Measurements from ENCODE around the gene STK4.

The STK4 gene

DNA sequence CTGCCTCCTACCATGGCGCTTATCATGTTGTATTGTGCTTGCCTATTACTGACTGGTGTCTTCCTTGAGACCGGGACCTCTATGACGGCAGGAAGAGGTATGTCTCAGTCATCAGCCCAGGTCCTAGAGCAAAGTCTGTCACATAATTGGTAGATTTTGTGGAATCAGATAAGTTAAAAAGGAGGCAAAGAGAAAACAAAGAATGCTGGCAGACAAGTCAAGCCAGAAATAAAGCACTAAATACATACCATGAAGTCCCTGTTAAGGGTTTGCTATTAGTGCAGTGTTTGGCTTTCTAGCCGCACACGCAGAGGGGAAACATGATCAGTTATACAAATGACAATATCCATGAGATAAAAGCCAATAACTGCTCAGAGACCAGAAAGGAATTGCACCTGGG, 12.1 kb upstream of the STK4 start:
- DNase-seq = no peak

DNA sequence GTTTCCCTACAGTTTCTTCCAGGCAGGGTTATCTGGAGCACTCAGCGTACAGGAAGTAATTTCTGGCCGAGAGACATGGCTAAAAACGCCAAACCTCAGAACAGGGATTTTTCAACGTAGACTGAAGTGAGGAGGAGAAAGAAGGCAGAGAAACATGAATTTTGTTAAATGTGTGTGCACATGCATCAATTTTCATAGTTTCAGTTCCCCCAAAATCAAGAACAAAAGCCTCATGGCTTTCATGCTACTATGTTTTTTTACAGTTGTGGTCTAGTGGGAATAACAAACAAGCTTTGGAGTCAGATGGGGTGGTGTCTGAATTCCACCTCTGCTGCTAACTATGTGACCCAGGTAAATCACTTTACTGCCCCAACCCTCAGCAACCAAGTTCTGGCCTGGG, 11.0 kb upstream of the STK4 start:
- DNase-seq = no peak

DNA sequence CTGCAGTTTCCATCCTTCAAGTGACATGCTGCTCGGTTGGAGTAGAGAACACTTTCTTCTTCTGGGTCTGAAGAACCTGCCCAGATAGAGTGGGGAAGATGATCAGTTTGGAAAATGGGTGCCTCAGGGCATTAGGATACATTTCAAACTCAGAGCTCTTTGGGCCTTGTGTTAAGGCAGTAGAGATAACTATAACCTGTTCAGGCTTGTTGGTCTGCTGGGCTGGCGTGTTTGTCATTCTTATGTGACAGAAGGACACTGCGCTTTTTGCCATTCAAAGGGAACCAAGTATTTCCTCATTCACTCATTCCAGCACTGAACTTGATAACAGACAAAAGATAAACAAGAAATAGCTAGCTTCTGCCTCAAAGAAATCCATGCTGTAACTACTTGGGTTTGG, 9.9 kb upstream of the STK4 start:
- no peak for DNase-seq

DNA sequence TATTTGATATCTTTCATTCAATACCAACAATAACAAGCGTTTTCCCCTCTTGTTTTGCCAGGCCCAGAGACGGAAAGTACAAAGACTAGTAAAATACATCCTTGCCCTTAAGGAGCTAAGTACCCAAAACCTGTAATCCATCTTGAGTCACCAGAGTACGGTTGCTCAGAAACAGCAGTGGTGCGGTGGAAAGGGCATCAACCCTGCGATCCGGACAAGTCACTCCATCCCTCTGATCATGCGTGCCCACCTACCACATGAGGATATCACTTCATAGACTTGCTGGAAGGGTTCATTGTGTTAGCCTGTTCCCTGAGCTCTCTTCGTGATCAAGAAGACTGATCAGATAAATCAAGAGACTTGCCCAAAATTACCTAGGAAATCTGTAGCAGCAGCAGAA, 8.0 kb upstream of the STK4 start:
- DNase-seq = no peak

DNA sequence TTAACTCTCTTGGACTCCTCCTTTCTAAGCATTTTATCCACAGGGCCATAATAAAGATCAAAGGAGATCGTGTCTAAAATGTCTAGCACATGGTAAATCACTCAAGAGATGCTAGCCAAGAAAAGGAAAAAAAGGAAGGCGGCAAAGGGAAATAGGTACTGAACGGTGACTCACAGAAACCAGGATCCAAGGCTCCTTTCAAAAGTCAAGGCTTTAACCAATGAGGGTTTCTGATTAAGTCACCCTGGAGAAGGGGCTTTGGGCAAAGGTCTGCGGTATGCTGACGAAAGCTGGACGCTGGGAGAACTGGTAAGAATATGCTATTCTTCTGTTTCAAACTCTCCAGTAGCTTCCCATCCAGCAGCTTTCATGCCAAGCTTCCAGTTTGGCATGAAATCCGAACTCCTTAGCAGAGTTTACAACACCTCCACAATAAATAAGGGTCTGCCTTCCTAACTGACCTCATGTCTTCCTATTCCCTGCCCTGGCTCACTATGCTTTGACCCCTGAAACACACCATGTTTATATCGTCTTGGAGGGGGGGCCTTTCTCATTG, 7.2 kb upstream of the STK4 start:
- peak in 1 of 56 donors; percentile 5 for DNase-seq

DNA sequence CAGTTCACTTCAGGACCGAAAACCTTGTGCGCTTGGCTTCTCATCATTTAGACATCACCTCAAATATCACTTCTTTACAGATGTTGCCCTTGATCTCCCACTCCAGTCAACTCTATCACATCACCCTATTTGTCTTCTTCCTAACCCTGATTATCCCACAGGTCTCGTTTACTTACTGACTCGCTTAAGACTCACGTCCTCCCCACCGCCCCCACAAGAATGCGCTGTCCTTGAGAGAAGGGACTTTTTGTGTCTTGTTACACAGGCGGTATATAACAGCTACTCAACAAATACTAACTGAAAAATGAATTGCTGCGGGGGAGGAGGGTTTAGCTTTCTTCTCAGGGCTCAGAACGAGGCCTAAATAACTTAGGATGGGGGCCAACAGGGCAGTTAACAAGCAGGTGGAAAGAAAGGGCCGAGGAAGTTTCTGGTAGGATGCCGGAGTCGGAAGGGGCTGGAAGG, 6.6 kb upstream of the STK4 start:
- peak in 8 of 56 donors; percentile 5 to 45 (median 22) for DNase-seq

DNA sequence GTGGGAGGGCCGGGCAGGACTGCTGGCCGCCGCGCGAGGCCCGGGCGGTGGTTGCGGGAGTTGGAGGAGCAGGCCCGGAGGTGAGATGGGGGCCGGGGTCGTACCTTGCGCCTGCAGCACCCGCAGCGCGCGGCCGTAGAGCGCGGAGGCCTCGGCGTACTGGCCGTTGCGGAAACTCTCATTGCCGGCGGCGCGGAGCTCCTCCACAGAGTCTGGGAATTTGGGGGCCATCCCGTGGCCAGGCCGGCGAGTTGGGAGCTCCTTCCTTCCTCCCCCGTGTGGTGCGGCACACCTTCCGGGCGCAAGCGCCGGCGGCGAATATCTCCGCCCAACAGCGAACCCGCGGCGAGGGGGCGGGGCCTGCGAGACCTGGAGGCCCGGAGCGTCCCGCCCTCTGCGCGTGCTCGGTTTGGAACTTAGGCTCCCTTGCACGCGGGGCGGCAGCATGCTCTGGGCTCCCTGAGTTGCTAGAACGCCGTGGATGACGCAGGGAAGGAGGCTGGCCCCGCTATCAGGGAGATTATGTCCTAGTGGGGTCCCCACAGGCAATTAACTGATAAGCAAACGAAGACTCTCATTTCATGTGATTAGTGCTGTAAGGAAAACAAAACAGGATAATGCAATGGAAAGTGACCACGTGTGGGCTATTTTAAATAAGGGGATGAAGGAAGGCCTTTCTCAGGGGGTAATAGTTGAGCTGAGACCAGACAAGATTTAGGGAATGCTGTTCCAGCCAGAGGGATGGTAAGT, 6.0 kb upstream of the STK4 start, which contains the start of gene TOMM34:
TSS of gene TOMM34 (minus strand) at position 295 of the 750 bp plus-strand sequence. CDS start at position 231, 64 bp downstream.
- peak; percentile 35 to 95 (median 82) for DNase-seq

DNA sequence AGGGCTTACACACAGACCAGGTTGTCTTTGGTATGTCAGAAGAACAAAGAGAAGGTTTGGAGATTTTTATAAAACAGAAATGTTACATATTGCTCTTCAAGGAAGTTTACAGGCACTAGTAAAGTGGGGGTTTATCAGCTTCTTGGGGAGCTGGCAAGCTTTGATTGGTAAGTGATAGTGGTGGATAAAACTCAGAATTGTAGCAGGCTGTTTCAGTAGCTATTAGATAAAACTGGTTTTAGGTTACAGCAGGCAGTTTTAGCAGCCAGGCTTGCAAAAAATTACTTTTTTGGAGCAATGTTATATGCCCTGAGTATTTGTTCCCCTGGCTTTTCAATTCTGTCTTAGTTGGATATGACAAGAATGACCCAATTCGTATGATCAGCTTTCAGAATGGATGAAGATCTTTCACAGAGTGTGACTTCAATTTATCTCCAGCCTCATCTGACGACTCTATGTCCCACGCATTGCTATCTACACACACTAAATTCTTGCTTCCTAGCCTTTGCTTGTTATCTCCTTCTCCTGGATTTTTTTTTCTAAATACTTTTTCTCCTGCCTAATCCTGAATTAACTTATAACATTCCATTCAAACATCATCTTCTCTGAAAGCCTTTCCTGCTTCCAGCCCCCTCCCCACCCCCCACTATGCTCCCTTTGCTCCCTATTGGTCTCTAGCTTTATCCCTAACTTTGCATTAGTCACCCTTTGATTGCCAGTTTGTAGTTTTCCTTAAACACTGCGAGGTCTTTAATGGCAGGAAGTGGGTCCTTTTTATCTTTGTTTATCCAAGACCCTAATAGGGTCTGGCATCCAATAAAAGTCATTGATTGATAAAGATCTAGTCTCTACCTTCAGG, 5.1 kb upstream of the STK4 start:
- DNase-seq = no peak

DNA sequence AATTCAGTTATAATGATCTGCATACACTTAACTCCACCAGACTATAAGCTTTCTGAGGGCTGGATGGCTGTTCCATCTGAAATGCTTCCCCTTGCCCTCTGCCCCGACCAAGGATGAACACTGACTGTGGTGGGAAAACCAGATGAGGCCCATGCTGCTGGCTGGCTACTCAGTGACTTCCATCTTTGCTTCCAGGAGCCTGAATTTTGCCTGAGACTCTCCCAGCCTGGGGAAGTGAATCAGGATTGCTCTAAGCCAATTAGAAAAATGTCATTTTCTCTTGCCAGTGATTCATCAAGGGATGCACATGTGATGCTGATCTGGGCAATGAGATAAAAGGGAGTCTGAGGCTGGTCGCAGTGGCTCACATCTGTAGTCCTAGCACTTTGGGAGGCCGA, 4.4 kb upstream of the STK4 start:
- no peak for DNase-seq

DNA sequence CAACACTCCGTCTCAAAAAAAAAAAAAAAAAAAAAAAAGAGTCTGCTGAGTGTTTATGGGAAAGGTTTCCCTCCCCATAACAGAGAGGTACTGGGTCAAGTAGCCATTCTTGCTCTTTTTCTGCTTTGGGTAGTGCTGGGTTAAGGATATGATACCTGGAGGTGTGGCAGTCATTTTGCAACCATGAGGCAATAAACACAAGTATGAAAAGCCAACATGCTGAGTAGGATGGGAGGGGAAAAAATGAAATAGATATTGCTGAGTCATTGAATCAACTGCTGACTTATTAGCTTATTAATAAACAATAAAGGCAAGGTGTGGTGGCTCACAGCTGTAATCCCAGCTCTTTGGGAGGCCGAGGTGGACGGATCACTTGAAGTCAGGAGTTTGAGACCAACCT, 3.8 kb upstream of the STK4 start:
- no peak for DNase-seq

DNA sequence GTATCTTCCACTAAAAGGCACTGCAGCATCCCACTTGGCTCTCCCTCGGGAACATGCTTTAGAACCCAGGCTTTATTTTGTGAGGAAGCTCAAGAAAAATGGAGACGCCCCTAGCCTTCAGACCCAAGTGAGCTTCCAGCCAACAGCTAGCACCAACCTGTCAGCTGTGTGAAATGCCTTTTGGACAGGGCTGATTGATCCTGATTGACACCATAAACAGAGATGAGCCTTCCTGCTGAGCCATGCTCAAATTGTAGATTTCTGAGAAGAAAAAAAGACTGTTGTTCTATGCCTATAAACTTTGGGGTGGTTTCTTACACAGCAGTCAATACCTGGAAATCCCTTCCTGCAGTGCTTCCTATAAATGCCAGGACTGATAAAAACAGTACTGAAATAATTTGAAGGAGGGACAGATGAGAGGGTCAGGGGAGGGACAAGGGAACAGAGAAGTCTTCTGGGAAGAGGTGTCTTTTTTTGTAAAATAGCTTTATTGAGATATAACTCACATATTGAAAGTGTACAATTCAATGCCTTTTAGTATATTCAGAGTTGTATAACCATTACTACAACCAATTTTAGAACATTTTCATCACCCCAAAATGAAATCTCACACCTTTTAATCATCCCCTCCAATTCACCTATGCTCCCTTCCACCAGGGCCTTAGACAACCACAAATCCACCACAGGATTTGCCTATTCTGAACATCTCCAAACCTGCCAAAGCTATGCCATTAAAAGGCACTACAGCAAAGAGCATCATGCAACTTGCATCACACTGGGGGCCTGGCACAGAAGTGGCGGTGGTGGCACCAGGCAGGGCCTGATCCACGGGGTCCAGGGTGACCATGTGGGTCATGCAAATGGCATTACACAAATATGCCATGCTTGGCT, 2.7 kb upstream of the STK4 start:
- no peak for DNase-seq

DNA sequence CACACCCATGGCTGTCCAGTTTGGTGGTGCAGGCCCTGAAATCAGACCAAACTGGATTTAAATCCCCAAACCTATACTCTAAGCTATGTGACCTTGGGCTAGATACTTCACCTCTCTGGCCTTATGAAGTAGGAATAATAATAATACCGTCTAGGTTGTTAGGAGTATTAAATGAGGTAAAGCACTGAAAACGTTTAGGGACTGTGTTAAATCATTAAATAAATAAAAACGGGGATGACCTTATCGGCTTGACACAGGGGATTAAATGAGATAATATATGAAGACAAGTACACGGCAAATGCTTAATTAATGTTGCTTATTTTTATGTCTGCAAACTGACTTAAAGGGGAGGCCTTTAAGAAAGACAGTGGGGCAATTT, 672 bp upstream of the STK4 start:
- DNase-seq = no peak

DNA sequence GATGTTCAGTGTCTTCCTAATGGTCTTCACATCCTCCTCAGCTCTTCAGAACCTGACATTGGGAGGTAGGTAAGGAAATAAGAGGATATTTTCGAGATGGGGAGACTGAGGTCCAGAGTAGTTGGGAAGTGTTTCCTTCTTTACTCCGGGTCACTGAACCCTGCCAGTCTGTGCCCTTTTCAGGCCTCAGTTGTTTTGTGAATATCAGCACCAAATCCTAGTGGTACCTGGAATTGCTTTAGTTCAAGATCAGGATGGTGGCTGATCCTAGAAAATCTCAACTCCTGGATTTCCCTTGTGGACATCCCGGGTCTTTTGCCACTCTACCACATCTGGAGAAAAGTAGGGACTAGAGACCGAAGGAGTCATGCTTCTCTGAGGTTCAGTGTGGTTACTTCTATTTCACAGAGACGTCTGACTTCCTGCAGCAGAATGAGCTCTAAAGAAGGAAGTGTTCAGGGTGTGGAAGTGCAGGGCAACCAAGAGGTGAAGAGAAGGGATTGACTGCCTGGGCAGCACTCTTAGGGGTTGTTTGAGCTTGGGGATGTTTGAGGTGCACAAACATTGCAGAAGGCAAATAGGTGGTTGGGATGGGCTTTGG, 995 bp downstream of the STK4 start:
- DNase-seq = peak in 1 of 56 donors; percentile 30

DNA sequence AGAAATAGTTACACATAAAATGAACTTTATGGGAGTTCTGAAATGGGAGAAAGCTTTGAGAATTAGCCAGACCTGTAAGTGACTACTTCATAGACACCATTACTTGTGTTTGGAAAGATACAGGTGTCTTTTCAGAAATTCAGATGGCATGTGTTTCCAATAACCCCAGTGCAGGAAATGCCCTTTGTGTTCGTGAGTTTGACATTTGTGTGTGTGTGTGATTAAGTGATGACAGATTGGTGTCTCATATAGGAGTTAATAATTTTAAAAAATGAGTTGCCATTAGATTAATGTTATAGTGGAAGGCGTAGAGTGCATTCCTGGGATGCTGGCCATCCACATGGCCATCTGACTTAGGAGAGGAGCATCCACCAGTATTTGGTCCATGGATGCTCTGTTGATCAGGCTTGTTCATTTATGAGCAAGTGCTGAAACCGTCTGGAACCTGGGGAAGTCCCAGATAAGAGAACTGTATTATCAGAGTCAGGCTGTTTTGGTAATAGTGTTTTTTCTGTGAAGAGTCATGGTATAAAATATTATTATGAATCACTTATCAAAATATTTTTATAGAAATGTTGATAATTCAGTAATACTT, 3.1 kb downstream of the STK4 start:
- DNase-seq = no peak

DNA sequence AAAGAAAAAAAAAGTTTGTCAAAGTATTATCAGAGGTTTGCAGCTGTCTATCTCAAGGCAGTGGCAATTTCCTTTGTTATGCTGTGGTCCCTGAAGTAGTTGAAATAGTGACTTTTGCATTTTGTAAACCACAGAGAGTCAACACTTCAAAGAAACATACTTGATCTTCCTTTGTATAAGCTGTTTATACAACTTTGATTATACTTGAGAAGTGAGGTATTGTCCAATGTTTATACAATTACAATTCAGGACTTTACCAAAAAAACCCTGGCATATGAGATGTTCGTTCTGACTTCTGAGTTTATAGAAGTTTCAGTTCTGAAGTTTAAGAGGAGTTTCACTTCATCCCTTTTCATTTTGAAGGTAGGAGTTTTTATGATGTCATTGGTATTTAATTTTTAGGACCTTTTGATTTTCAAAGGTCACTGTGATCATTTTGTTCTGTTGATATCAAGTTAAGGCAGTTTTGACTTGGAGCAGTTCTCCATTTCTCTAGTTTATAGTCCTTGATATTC, 4.0 kb downstream of the STK4 start:
- DNase-seq = no peak

DNA sequence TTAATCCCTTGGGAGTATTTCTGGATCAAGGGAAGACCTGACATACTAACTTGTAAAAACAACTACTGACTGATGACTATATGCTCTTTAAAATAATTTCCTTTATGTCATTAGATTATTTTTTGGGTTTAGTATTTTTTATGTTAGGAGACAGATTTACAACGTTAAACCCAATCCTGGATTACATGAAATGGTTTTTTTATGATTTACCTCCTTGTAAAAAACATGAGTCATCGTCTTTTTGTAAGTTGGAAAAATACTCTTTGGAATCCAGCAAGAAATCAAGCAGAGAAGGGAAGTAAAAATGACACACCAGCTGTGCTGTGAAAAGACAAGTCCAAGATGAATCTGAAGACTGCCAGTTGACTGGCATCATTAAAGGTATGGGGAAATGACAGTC, 6.7 kb downstream of the STK4 start:
- DNase-seq = peak in 1 of 56 donors; percentile 5

DNA sequence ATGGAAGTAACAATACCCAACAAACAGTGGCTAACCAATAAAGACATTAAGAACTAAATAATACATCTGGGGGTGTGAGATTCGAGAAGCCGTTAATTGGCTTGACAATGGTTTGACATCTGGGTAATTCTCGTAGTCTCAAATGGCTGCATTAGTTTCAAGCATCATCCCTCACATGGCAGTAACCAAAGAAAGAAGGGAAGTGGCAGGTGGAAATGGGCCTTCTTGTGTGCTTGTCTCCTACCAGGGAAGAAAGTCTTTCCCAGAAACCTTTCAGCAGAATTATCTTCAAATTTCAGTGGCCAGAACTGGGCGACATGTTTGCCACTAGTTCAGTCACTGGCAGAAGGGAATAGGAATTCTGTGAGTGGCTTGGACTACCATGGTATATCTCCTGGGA, 10.4 kb downstream of the STK4 start:
- no peak for DNase-seq

DNA sequence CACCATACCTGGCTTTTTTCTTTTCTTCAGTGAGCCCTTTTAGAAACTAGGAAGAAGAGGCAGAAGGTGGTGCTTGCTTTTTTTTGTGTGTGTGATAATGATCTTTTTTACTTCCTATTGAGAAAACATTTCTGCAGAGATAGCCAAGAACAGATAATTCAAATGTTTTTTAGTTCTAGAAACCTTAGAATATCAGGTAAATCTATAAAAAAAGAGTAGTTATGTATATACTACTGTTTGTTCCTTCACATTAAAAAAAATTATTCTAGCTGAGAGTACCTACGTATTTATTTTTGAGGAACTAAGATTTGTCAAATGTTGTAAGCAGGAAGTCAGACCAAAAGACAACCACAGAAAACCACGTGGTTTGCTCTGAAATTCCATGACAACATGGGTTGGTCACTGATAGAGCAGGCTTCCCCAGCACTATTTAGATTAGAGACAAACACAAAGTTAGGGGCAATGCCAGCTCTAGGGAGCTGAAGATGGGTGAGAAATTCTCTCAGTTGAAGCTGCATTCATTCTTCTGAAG, 12.8 kb downstream of the STK4 start:
- peak in 6 of 56 donors; percentile 3 to 52 (median 11) for DNase-seq

DNA sequence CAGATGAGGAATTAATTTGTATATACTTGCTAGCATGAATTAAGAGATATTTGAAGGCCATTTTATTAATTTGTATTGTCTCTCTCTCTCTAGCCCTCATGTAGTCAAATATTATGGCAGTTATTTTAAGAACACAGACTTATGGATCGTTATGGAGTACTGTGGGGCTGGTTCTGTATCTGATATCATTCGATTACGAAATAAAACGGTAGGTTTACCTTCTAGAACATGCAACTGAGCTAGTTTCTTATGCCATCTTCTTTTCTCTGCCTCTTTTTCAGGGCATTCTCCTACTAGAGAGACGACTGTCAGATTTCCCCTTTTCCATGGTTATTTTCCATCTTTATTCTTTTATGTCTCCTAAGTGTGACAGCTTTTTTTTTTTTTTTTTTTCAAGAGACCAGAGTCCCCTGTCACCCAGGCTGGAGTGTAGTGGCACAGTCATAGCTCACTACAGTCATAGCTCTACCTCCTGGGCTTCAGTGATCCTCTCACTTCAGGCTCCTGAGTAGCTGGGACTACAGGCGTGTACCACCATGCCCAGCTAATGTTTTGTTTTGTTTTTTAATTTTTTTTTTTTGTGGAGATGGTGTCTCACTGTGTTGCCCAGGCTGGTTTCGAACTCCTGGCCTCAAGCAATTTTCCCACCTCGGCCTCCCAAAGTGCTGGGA, 15.6 kb downstream of the STK4 start:
- no peak for DNase-seq
